HepG2 (cell line): Measurements from ENCODE around the gene SMCO4. TPM values are rescaled to one million over a fixed set of nuclear protein-coding genes. Genes with fewer than 3 reads are reported as not detected.
A peak's percentile ranks its signal among the peaks of the same experiment; 100 is the strongest.

Experiments used
- CC2D1A ChIP-seq: sonication (generic); formaldehyde crosslinking; IDR thresholded peaks from 2 replicates; pipeline ENCODE4 v1.8.1; 2023; ENCODE audit warnings: mild to moderate bottlenecking, missing genetic modification reagents
- DNMT1 ChIP-seq: sonication (generic); formaldehyde crosslinking; IDR thresholded peaks from 2 replicates; pipeline ENCODE4 v1.5.1; 2020; ENCODE audit warnings: mild to moderate bottlenecking, missing genetic modification reagents
- FOSL2 ChIP-seq: sonication (generic); formaldehyde crosslinking; IDR thresholded peaks from 2 replicates; pipeline ENCODE4 v1.4.0; 2020; ENCODE audit warnings: missing genetic modification reagents
- HMGXB4 ChIP-seq, 2 experiments: sonication (generic) in 1 of 2; formaldehyde crosslinking in 1 of 2; IDR thresholded peaks; 2 replicates each; pipeline versions ENCODE4 v1.4.0 to v1.6.1; 2018 to 2020; ENCODE audit warnings: missing genetic modification reagents in 2 of 2, borderline replicate concordance in 1 of 2, low read depth in 1 of 2, mild to moderate bottlenecking in 1 of 2, missing biosample characterization in 1 of 2
- MED8 ChIP-seq: sonication (generic); formaldehyde crosslinking; IDR thresholded peaks from 2 replicates; pipeline ENCODE4 v1.8.1; 2023; ENCODE audit warnings: mild to moderate bottlenecking, missing genetic modification reagents; ENCODE audit not compliant: insufficient replicate concordance
- NFIC ChIP-seq: IDR thresholded peaks from 2 replicates; pipeline ENCODE4 v1.6.1; 2012; ENCODE audit warnings: mild to moderate bottlenecking, low read length, inconsistent platforms
- NFKBIZ ChIP-seq: IDR thresholded peaks from 2 replicates; pipeline ENCODE4 v1.6.1; 2018; ENCODE audit warnings: missing genetic modification reagents, missing compliant biosample characterization
- PAX8 ChIP-seq: sonication (generic); formaldehyde crosslinking; IDR thresholded peaks from 2 replicates; pipeline ENCODE4 v1.8.0; 2022; ENCODE audit warnings: mild to moderate bottlenecking, missing genetic modification reagents, borderline replicate concordance
- PRPF4 ChIP-seq: fragments of 200-400 bp; formaldehyde crosslinking; IDR thresholded peaks from 2 replicates; pipeline ENCODE4 v1.6.1; 2016; ENCODE audit warnings: low read length, low read depth; ENCODE audit not compliant: poor library complexity, severe bottlenecking
- RELA ChIP-seq: sonication (generic); formaldehyde crosslinking; IDR thresholded peaks from 2 replicates; pipeline ENCODE4 v1.4.0; 2020; ENCODE audit warnings: missing genetic modification reagents
- REXO4 ChIP-seq: sonication (generic); formaldehyde crosslinking; IDR thresholded peaks from 2 replicates; pipeline ENCODE4 v1.8.0; 2022; ENCODE audit warnings: missing genetic modification reagents, mild to moderate bottlenecking, borderline replicate concordance
- RNF2 ChIP-seq: fragments of 450-650 bp; conservative IDR thresholded peaks from 2 replicates; pipeline ENCODE4 v1.6.1; 2016; ENCODE audit warnings: low read depth
- UBTF ChIP-seq: sonication (generic); formaldehyde crosslinking; IDR thresholded peaks from 2 replicates; pipeline ENCODE4 v1.4.0; 2020; ENCODE audit warnings: mild to moderate bottlenecking, missing genetic modification reagents
- ZBTB43 ChIP-seq: sonication (generic); formaldehyde crosslinking; conservative IDR thresholded peaks from 2 replicates; pipeline ENCODE4 v1.4.0; 2020; ENCODE audit warnings: missing genetic modification reagents
- ZBTB8A ChIP-seq: sonication (generic); formaldehyde crosslinking; IDR thresholded peaks from 2 replicates; pipeline ENCODE4 v1.4.0; 2020; ENCODE audit warnings: mild to moderate bottlenecking, low read depth, missing genetic modification reagents, borderline replicate concordance
- ZNF281 ChIP-seq: sonication (generic); formaldehyde crosslinking; IDR thresholded peaks from 2 replicates; pipeline ENCODE4 v1.4.0; 2020; ENCODE audit warnings: missing genetic modification reagents, borderline replicate concordance
- ZNF329 ChIP-seq: sonication (generic); formaldehyde crosslinking; IDR thresholded peaks from 2 replicates; pipeline ENCODE4 v1.9.0; 2021; ENCODE audit warnings: low read depth, mild to moderate bottlenecking, missing genetic modification reagents
- ZNF362 ChIP-seq: sonication (generic); formaldehyde crosslinking; IDR thresholded peaks from 2 replicates; pipeline ENCODE4 v1.4.0; 2020; ENCODE audit warnings: missing genetic modification reagents, mild to moderate bottlenecking, borderline replicate concordance
- ZNF562 ChIP-seq: sonication (generic); formaldehyde crosslinking; IDR thresholded peaks from 2 replicates; pipeline ENCODE4 v1.8.0; 2022; ENCODE audit warnings: missing genetic modification reagents, borderline replicate concordance
- ZNF878 ChIP-seq: sonication (generic); formaldehyde crosslinking; IDR thresholded peaks from 2 replicates; pipeline ENCODE4 v1.8.1; 2023; ENCODE audit warnings: mild to moderate bottlenecking, missing genetic modification reagents, moderate library complexity
- polyA plus RNA-seq, 8 experiments: library from polyadenylated mRNA; depleted of rRNA in 3 of 8; stranded (reverse) in 7 of 8; unstranded in 1 of 8; fragments of >200 nt; fragmentation: Illumina TruSeq in 4 of 8; extraction: Trizol in 4 of 8; gene quantifications; 2 replicates each; pipeline versions ENCODE4 v1.2.1 to v1.2.3, GENCODE V29; 2011 to 2016; ENCODE audit warnings: low read depth in 4 of 8, missing spikeins in 1 of 8, mixed read lengths in 1 of 8; ENCODE audit not compliant: insufficient read depth in 1 of 8
- total RNA-seq, 5 experiments: library from RNA; depleted of rRNA; stranded (reverse); fragments of >200 nt; fragmentation: Illumina TruSeq; extraction: Trizol; gene quantifications; 2 replicates each; pipeline ENCODE4 v1.2.3, GENCODE V29; 2016; ENCODE audit warnings: low read depth in 1 of 5

SMCO4 gene
- total and polyA plus RNA-seq, 2 of the 13 experiments (the other 11 are each of a cell fraction or from before 2014, with no cell fraction given) = 10.6 to 28.5 TPM

- no peak for TF ChIP-seq ZNF281 (CRISPR knock-in tag)
- no peak for TF ChIP-seq HMGXB4 (CRISPR knock-in tag; IDR thresholded peaks at IDR 0.05; ENCODE audit: borderline replicate concordance in 1 of 2, low read depth in 1 of 2)
- TF ChIP-seq UBTF = no peak
- TF ChIP-seq FOSL2 (CRISPR knock-in tag) = peak; percentile 15; the same call in 1 of the 2 replicates
- no peak for TF ChIP-seq ZNF329 (CRISPR knock-in tag)
- TF ChIP-seq ZBTB43 (CRISPR knock-in tag) = no peak
- no peak for TF ChIP-seq ZNF562 (CRISPR knock-in tag)
- TF ChIP-seq ZBTB8A (CRISPR knock-in tag) = no peak
- TF ChIP-seq RELA = no peak
- no peak for TF ChIP-seq CC2D1A (CRISPR knock-in tag)
- TF ChIP-seq ZNF362 = no peak
- no peak for TF ChIP-seq RNF2
- TF ChIP-seq PAX8 (CRISPR knock-in tag) = no peak
- no peak for TF ChIP-seq ZNF878 (CRISPR knock-in tag)
- no peak for TF ChIP-seq NFKBIZ
- TF ChIP-seq MED8 (CRISPR knock-in tag) = no peak
- TF ChIP-seq NFIC = no peak
- no peak for TF ChIP-seq REXO4 (CRISPR knock-in tag)
- TF ChIP-seq DNMT1 (CRISPR knock-in tag) = no peak
- TF ChIP-seq PRPF4 = no peak
These were observed 52.1 kb downstream of the SMCO4 start (continued) for GRCh38 chr11:93490996-93491618.
